ENCODE measurements around the gene ARID1A. TPM values are rescaled to one million over a fixed set of nuclear protein-coding genes. Genes with fewer than 3 reads are reported as not detected.
"Not testable (repeated sequence)": the region's sequence is repeated elsewhere in the genome, so short reads cannot be mapped to it uniquely, and the experiment has no call there.

Gene ARID1A
- total and polyA plus RNA-seq, 12 donors: 11.3 to 90.3 (median 51.1) TPM

DNA sequence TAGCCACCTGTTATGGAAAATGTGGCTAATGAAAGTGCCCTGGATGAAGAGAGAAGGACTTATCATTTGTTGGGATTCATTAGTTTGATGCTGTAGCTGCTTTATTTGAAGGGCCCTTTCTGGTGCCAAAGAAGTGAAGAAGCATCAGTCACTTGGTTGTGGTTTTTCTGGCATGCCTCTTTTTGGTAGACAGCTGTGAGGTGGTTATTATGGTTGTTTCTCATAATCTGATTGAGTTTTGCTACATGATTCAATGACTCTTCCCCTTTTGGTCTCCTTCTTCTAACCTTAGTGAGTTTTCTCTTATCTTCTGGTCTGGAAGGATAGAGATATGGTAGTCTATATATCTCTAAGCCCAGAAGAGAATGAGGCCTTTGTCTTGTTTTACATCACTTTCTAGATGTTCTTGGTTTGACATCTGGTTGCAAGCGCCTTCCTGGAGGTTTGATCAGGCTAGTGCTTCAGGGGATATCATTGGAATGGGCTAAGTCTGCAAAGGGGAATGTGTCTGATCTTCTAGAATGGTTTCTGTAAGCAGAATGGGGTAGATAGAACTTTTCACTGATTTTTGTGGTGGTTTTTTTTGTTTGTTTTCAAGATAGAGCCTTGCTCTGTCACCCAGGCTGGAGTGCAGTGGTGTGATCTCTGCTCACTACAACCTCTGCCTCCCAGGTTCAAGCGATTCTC, 26.0 kb downstream of the ARID1A start:
- 89 to 100% (median 97%) methylated on average over 2 of the region's 2 CpGs for WGBS, 4 donors
- Histone ChIP-seq H3K36me3 (replicated peaks in 1 of 2) (no peaks in the 10 kb centered on the region), H3K27me3 (no peaks in the 10 kb centered on the region), H3K4me3 (no peak overlapping the region), H3K27ac (no peak overlapping the region), H3K4me1 (replicated peaks in 1 of 2) (peaks cover 26 to 77% of the 10 kb centered on the region in 2 donors), H3K9me3 (replicated peaks in 1 of 3) (no peaks in the 10 kb centered on the region)
- DNase-seq: no peak
- TF ChIP-seq, protein P1, sequence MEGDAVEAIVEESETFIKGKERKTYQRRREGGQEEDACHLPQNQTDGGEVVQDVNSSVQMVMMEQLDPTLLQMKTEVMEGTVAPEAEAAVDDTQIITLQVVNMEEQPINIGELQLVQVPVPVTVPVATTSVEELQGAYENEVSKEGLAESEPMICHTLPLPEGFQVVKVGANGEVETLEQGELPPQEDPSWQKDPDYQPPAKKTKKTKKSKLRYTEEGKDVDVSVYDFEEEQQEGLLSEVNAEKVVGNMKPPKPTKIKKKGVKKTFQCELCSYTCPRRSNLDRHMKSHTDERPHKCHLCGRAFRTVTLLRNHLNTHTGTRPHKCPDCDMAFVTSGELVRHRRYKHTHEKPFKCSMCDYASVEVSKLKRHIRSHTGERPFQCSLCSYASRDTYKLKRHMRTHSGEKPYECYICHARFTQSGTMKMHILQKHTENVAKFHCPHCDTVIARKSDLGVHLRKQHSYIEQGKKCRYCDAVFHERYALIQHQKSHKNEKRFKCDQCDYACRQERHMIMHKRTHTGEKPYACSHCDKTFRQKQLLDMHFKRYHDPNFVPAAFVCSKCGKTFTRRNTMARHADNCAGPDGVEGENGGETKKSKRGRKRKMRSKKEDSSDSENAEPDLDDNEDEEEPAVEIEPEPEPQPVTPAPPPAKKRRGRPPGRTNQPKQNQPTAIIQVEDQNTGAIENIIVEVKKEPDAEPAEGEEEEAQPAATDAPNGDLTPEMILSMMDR (IDR thresholded peaks at IDR 0.05): no peak
- TF ChIP-seq POLR2A (IDR thresholded peaks at IDR 0.05): no peak
- intact Hi-C loops (cut with DNase I): no loop called here

DNA sequence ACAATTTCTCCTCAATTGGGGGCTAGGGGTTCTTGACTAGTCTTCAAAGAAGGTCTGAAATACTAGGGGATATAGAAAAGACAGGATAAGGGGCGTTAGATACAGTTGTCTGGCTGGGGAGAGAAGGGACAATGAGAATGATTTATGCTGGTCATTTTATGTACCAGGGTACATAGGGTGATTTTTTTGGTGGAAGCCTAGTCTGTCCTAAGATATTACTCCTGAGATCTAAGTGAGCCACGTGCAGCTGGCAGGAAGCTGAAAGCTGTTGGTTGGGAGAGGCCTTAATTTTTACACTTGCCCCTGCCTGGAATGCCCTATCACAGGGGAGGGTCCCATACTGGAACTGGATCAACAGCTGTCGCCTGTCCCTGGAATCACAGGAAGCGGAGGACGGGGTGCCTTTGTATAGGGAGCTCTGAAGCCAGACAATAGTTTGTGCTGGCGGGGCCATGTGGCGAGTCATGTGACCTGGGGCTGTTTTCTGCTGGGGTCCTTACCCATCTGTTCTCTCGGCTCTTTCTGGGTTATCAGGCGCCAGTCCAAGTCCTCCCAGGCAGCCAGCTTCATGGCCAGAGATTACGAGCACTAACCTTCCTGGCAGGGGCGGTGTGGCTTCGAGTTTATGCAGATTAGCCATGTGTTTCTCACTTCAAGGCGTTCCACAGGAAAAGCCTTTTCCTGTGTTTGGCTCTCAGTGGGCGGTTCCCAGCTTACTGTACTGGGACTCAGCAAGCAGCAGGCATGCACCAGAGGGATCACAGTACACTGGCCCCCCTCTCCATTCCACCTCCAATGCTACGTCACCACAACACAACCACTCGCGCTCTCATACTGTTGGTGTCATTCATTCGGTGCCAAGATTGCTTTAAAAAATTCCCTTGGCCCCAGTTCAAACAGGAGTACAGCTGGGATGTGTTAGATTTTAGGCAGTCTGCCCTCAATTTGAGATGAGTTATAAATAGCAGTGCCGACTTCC, 27.5 kb downstream of the ARID1A start:
- intact Hi-C loops (cut with DNase I): no loop called here
- Histone ChIP-seq H3K27me3 (no peaks in the 10 kb centered on the region), H3K4me3 (no peak overlapping the region)

DNA sequence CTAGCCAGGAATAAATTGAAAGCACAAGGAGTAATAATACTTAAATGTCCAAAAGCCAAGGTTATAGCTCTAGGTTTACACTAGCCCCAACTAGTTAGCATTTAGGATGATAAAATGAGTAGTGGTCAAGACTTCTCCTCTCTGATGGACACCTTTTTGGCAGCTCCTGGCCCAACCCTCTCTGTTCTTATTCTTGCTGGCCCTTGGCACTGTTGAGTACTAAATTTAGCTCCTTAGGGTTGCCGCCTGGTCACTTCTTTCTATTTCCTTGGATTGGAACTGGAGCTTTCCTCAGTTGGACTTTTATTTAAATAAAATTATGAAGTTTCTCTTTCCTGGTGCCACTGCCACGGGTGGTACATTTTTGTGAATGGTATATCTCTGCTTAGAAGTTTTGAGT, 28.3 kb downstream of the ARID1A start:
- TF ChIP-seq, protein P1 (IDR thresholded peaks at IDR 0.05): no peak
- TF ChIP-seq POLR2A (IDR thresholded peaks at IDR 0.05): no peak
- H3K27ac ChIP-seq: peak overlapping the region in 3 of 5 donors; percentile 28 to 74 (median 62)
- no peaks in the 10 kb centered on the region for H3K36me3 ChIP-seq (replicated peaks in 1 of 2)
- no peak overlapping the region for H3K4me3 ChIP-seq
- peaks cover 26 to 72% of the 10 kb centered on the region in 2 donors for H3K4me1 ChIP-seq (replicated peaks in 1 of 2)
- WGBS, 4 donors: 9 to 14% (median 12%) methylated on average over 2 of the region's 2 CpGs
- H3K27me3 ChIP-seq: no peaks in the 10 kb centered on the region
- peak in 1 of 7 donors; percentile 16 for DNase-seq
- intact Hi-C loops (cut with DNase I): no loop called here
- no peaks in the 10 kb centered on the region for H3K9me3 ChIP-seq (replicated peaks in 1 of 3)

More for the DNA sequence above, 27.5 kb downstream of the ARID1A start:
- DNase-seq: peak; percentile 73 to 96 (median 93)
- H3K4me1 ChIP-seq (replicated peaks in 1 of 2): peaks cover 26 to 79% of the 10 kb centered on the region in 2 donors
- H3K9me3 ChIP-seq (replicated peaks in 1 of 3): no peaks in the 10 kb centered on the region
- WGBS, 4 donors: 4 to 9% (median 6%) methylated on average over 15 to 19 of the region's 19 CpGs
- no peaks in the 10 kb centered on the region for H3K36me3 ChIP-seq (replicated peaks in 1 of 2)
- peak overlapping the region in 4 of 5 donors; percentile 28 to 74 (median 56) for H3K27ac ChIP-seq
- TF ChIP-seq, protein P1 (IDR thresholded peaks at IDR 0.05): no peak
- no peak for TF ChIP-seq POLR2A (IDR thresholded peaks at IDR 0.05)

DNA sequence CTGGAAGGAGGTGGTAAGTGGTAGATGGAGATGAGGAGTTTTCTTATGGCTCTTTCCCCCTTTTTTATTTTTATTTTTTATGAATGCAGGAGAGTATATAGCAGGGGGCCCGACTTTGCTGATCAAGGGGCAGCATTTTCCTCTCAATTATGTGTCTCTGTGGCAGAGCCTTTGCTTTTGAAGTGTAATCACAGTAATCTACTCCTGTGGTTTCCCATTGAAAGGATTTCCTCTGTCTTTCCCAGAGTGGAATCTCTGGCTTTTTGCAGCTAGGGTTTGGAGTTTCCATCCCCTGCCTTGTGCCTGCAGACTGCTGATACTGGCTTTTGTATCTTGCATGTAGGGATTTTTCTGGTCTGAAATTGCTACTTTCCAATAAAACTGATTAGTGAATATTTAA, 29.1 kb downstream of the ARID1A start:
- 36 to 48% (median 42%) methylated on average over 1 of the region's 1 CpG for WGBS, 4 donors
- TF ChIP-seq, protein P1 (IDR thresholded peaks at IDR 0.05): no peak
- TF ChIP-seq POLR2A (IDR thresholded peaks at IDR 0.05): no peak
- peaks cover 0 to 5% of the 10 kb centered on the region in 2 donors for H3K36me3 ChIP-seq (replicated peaks in 1 of 2)
- no peak for DNase-seq
- H3K4me3 ChIP-seq: no peak overlapping the region
- intact Hi-C loops (cut with DNase I): no loop called here
- H3K27ac ChIP-seq: no peak overlapping the region
- H3K4me1 ChIP-seq (replicated peaks in 1 of 2): peaks cover 26 to 68% of the 10 kb centered on the region in 2 donors
- H3K9me3 ChIP-seq (replicated peaks in 1 of 3): no peaks in the 10 kb centered on the region
- H3K27me3 ChIP-seq: no peaks in the 10 kb centered on the region

DNA sequence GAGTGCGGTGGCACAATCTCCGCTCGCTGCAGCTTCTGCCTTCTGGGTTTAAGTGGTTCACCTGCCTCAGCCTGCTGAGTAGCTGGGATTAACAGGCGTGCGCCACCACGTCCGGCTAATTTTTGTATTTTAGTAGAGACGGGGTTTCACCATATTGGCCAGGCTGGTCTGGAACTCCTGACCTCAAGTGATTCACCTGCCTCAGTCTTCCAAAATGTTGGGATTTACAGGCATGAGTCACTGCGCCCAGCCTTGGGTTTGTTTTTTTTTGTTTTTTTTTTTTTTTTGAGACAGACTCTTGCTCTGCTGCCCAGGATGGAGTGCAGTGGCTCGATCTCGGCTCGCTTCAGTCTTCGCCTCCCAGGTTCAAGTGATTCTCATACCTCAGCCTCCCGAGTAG, 30.1 kb downstream of the ARID1A start:
- H3K27me3 ChIP-seq; H3K4me3 ChIP-seq; intact Hi-C loops (cut with DNase I); H3K9me3 ChIP-seq (replicated peaks in 1 of 3): not testable (repeated sequence)
- Histone ChIP-seq H3K4me1 (replicated peaks in 1 of 2) (peaks cover 26 to 68% of the 10 kb centered on the region in 2 donors), H3K27ac (peak overlapping the region in 1 of 5 donors; percentile 24), H3K36me3 (replicated peaks in 1 of 2) (peaks cover 0 to 14% of the 10 kb centered on the region in 2 donors)
- WGBS, 4 donors: 76 to 78% (median 77%) methylated on average over 14 of the region's 14 CpGs
- peak in 3 of 7 donors; percentile 29 to 32 (median 29) for DNase-seq
